Nephron progenitor cell (in vitro differentiated cells): Measurements from ENCODE around the gene LAMB1.

Experiments
- DNase-seq: peaks from one replicate; pipeline ENCODE4 v3.0.0; 2021
- H3K27ac Mint-ChIP-seq: 2 replicates; pipeline ENCODE4 v1.8.0; 2021; ENCODE audit warnings: mild to moderate bottlenecking, moderate library complexity, mixed read lengths
- H3K27me3 Mint-ChIP-seq: 2 replicates; pipeline ENCODE4 v1.8.0; 2021; ENCODE audit warnings: mild to moderate bottlenecking, low read depth, mixed read lengths; ENCODE audit not compliant: poor library complexity
- H3K36me3 Mint-ChIP-seq: 2 replicates; pipeline ENCODE4 v1.8.0; 2021; ENCODE audit warnings: low read depth, mixed read lengths
- H3K4me1 Mint-ChIP-seq: 2 replicates; pipeline ENCODE4 v1.8.0; 2021; ENCODE audit warnings: mixed read lengths
- H3K4me3 Mint-ChIP-seq: 2 replicates; pipeline ENCODE4 v1.8.0; 2021; ENCODE audit warnings: mild to moderate bottlenecking, moderate library complexity, mixed read lengths
- H3K9me3 Mint-ChIP-seq: 2 replicates; pipeline ENCODE4 v1.8.0; 2021; ENCODE audit warnings: mild to moderate bottlenecking, moderate library complexity, mixed read lengths
- CTCF ChIP-seq: fragments of 200-600 bp; sonication (generic); IDR thresholded peaks from 2 replicates; pipeline ENCODE4 v1.5.0; 2021; ENCODE audit warnings: antibody characterized with exemption

LAMB1 gene

GRCh38 chr7:107982042-107982840 is 20.7 kb downstream of the LAMB1 start:
- no peak for TF ChIP-seq CTCF
- H3K4me3 Mint-ChIP-seq, result no peak overlapping the region
- DNase-seq, result no peak
- peaks cover 4% of the 10 kb centered on the region for H3K27me3 Mint-ChIP-seq
- peaks cover 68% of the 10 kb centered on the region for H3K36me3 Mint-ChIP-seq
- no peaks in the 10 kb centered on the region for H3K4me1 Mint-ChIP-seq
- no peaks in the 10 kb centered on the region for H3K9me3 Mint-ChIP-seq
- peak overlapping the region; percentile 87 for H3K27ac Mint-ChIP-seq

GRCh38 chr7:107981466-107981865 is 21.5 kb downstream of the LAMB1 start:
- Mint-ChIP-seq H3K36me3 (peaks cover 64% of the 10 kb centered on the region), H3K27me3 (peaks cover 4% of the 10 kb centered on the region), H3K27ac (peak overlapping the region; percentile 22), H3K4me1 (no peaks in the 10 kb centered on the region), H3K4me3 (no peak overlapping the region), H3K9me3 (no peaks in the 10 kb centered on the region)
- no peak for DNase-seq
- TF ChIP-seq CTCF, result no peak

GRCh38 chr7:107980671-107981190 is 22.2 kb downstream of the LAMB1 start:
- Mint-ChIP-seq H3K9me3 (no peaks in the 10 kb centered on the region), H3K27me3 (peaks cover 4% of the 10 kb centered on the region), H3K36me3 (peaks cover 64% of the 10 kb centered on the region), H3K4me3 (no peak overlapping the region), H3K4me1 (no peaks in the 10 kb centered on the region), H3K27ac (no peak overlapping the region)
- DNase-seq, result no peak
- no peak for TF ChIP-seq CTCF

- DNase-seq, result no peak
- H3K4me3 Mint-ChIP-seq, result no peak overlapping the region
- peaks cover 67% of the 10 kb centered on the region for H3K36me3 Mint-ChIP-seq
- TF ChIP-seq CTCF, result no peak
- H3K9me3 Mint-ChIP-seq, result no peaks in the 10 kb centered on the region
- no peaks in the 10 kb centered on the region for H3K4me1 Mint-ChIP-seq
- H3K27ac Mint-ChIP-seq, result no peak overlapping the region
- peaks cover 4% of the 10 kb centered on the region for H3K27me3 Mint-ChIP-seq
These were observed 22.8 kb downstream of the LAMB1 start for GRCh38 chr7:107980171-107980570.

GRCh38 chr7:107978815-107979408 is 24.0 kb downstream of the LAMB1 start:
- no peak for DNase-seq
- Mint-ChIP-seq H3K36me3 (peaks cover 66% of the 10 kb centered on the region), H3K9me3 (no peaks in the 10 kb centered on the region), H3K4me3 (no peak overlapping the region), H3K4me1 (no peaks in the 10 kb centered on the region), H3K27me3 (peaks cover under 1% of the 10 kb centered on the region), H3K27ac (no peak overlapping the region)
- TF ChIP-seq CTCF, result no peak
